Mononuclear cell (primary cell): ENCODE results near the gene ATXN7L3B. TPM values are rescaled to one million over a fixed set of nuclear protein-coding genes. Genes with fewer than 3 reads are reported as not detected.

Experiments used
- H3K27me3 ChIP-seq: 2 replicates; pipeline ENCODE4 v1.6.0; 2011; ENCODE audit warnings: low read length, control low read depth; ENCODE audit not compliant: insufficient read depth
- H3K4me1 ChIP-seq: 2 replicates; pipeline ENCODE4 v1.5.1; 2011; ENCODE audit warnings: mild to moderate bottlenecking, low read length, control low read depth; ENCODE audit not compliant: insufficient read depth
- H3K4me3 ChIP-seq: 2 replicates; pipeline ENCODE4 v1.5.1; 2011; ENCODE audit warnings: mild to moderate bottlenecking, low read length, moderate library complexity
- H3K9me3 ChIP-seq: 2 replicates; pipeline ENCODE4 v1.5.1; 2011; ENCODE audit warnings: low read depth, mild to moderate bottlenecking, control low read depth, low read length
- total RNA-seq: library from RNA; depleted of rRNA; stranded (reverse); fragments of >200 nt; gene quantifications from one replicate; pipeline ENCODE4 v1.2.3, GENCODE V29; 2012

ATXN7L3B gene
- total RNA-seq, 1 donor = 42.2 TPM

GRCh38 chr12:74586251-74586650 is 48.6 kb downstream of the ATXN7L3B start:
- Histone ChIP-seq H3K4me3 (no peak overlapping the region), H3K4me1 (no peaks in the 10 kb centered on the region), H3K27me3 (no peaks in the 10 kb centered on the region), H3K9me3 (no peaks in the 10 kb centered on the region)
